H1 (cell line): ENCODE data around the gene FOXF1. TPM values are rescaled to one million over a fixed set of nuclear protein-coding genes. Genes with fewer than 3 reads are reported as not detected.

ENCODE experiments used
- BACH1 ChIP-seq: IDR thresholded peaks from 2 replicates; pipeline ENCODE4 v1.6.1; 2012; ENCODE audit warnings: low read length, improper control_type of control experiment
- CREB1 ChIP-seq: IDR thresholded peaks from 2 replicates; pipeline ENCODE4 v1.6.1; 2012; ENCODE audit warnings: inconsistent platforms
- CTBP2 ChIP-seq: IDR thresholded peaks from 2 replicates; pipeline ENCODE4 v1.7.0; 2011; ENCODE audit warnings: borderline replicate concordance, mild to moderate bottlenecking, moderate library complexity, mixed read lengths, low read length; ENCODE audit not compliant: insufficient read depth, insufficient read length
- EGR1 ChIP-seq: IDR thresholded peaks from 2 replicates; pipeline ENCODE4 v1.6.1; 2011; ENCODE audit warnings: low read depth, low read length, borderline replicate concordance
- JUN ChIP-seq: IDR thresholded peaks from 2 replicates; pipeline ENCODE4 v1.6.1; 2011; ENCODE audit warnings: low read depth, mild to moderate bottlenecking, improper control_type of control experiment, low read length
- RNF2 ChIP-seq: fragments of 200-900, 300-1000 bp; sonication (generic); IDR thresholded peaks from 2 replicates; pipeline ENCODE4 v1.7.1; 2016; ENCODE audit warnings: borderline replicate concordance, low read depth, mild to moderate bottlenecking, antibody characterized with exemption, low read length; ENCODE audit not compliant: poor library complexity, severe bottlenecking; ENCODE audit errors: missing control alignments
- polyA plus RNA-seq, 7 experiments: library from polyadenylated mRNA; depleted of rRNA in 3 of 7; stranded (reverse) in 5 of 7; unstranded in 2 of 7; fragments of >200 nt in 5 of 7; fragments of 200-250 nt in 2 of 7; gene quantifications; 1 replicate in 5 of 7; 2 replicates in 1 of 7; 4 replicates in 1 of 7; pipeline versions ENCODE4 v1.2.1 to v1.2.3, GENCODE V29; 2011 to 2013; ENCODE audit warnings: missing spikeins in 2 of 7, mixed read lengths in 2 of 7
- total RNA-seq: library from RNA; stranded (reverse); fragmentation: NEBNext Ultra II Directional; extraction: Animal tissue kit (Norgen Biotek cat#: 25700); gene quantifications from 2 replicates; pipeline ENCODE4 v1.2.1, GENCODE V29; 2021

The FOXF1 gene
- total and polyA plus RNA-seq, 2 of the 8 experiments (the other 6 are each of a cell fraction or from before 2014, with no cell fraction given): 0.02 TPM; not detected in 1

DNA sequence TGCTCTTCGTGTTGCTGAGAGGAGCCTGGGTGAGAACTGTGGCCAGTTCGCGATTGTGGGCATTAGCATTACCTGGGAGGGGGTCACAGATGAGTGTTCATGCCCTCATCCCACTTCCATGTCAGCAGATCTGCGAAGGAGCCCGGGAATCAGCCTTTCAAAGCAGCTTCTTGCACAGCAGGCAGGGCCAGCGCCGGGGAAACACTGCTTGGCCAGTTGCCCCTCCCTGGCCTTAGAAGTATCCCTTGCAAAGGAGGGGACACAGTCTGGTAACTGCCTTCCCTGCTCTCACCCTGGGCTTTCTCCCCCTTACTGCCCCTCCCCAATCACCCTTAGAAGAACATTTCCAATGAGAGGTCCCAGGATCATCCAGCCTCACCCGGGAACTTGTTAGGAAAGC, 42.8 kb upstream of the FOXF1 start (continued):
- TF ChIP-seq EGR1 (no peak), CTBP2 (no peak), CREB1 (no peak), BACH1 (no peak), RNF2 (no peak), JUN (no peak)
